ENCODE results near the gene ZNF592. TPM values are rescaled to one million over a fixed set of nuclear protein-coding genes. Genes with fewer than 3 reads are reported as not detected.
"Not testable (repeated sequence)": the region's sequence is repeated elsewhere in the genome, so short reads cannot be mapped to it uniquely, and the experiment has no call there.

Gene ZNF592
- total RNA-seq, 1 donor from 2014 or later, result 29.1 TPM

GRCh38 chr15:84840741-84841429 is 92.5 kb downstream of the ZNF592 start:
- H3K4me3 Mint-ChIP-seq (ENCODE audit: unreplicated experiment), result peak overlapping the region; percentile 65
- no peaks in the 10 kb centered on the region for H3K9me3 Mint-ChIP-seq (ENCODE audit: unreplicated experiment)
- no peak for DNase-seq (ENCODE audit: low spot score)
- peaks cover 16% of the 10 kb centered on the region for H3K4me1 Mint-ChIP-seq (ENCODE audit: unreplicated experiment)
- peaks cover 4% of the 10 kb centered on the region for H3K27me3 Mint-ChIP-seq (ENCODE audit: unreplicated experiment)
- H3K36me3 Mint-ChIP-seq (ENCODE audit: low read depth, unreplicated experiment), result peaks cover 31% of the 10 kb centered on the region
- H3K27ac Mint-ChIP-seq (ENCODE audit: unreplicated experiment), result peak overlapping the region; percentile 49
- no peak for TF ChIP-seq CTCF (IDR thresholded peaks at IDR 0.05; ENCODE audit: unreplicated experiment)

- Mint-ChIP-seq H3K9me3 (ENCODE audit: unreplicated experiment) (no peaks in the 10 kb centered on the region), H3K36me3 (ENCODE audit: low read depth, unreplicated experiment) (peaks cover 33% of the 10 kb centered on the region), H3K4me1 (ENCODE audit: unreplicated experiment) (peaks cover 14% of the 10 kb centered on the region), H3K27me3 (ENCODE audit: unreplicated experiment) (peaks cover 2% of the 10 kb centered on the region), H3K4me3 (ENCODE audit: unreplicated experiment) (no peak overlapping the region), H3K27ac (ENCODE audit: unreplicated experiment) (no peak overlapping the region)
- no peak for TF ChIP-seq CTCF (IDR thresholded peaks at IDR 0.05; ENCODE audit: unreplicated experiment)
- no peak for DNase-seq (ENCODE audit: low spot score)
Measured at GRCh38 chr15:84842781-84843180, 94.4 kb downstream of the ZNF592 start.

GRCh38 chr15:84844964-84845363 is 96.6 kb downstream of the ZNF592 start:
- H3K4me1 Mint-ChIP-seq (ENCODE audit: unreplicated experiment), result peaks cover 11% of the 10 kb centered on the region
- H3K27me3 Mint-ChIP-seq (ENCODE audit: unreplicated experiment), result no peaks in the 10 kb centered on the region
- H3K27ac Mint-ChIP-seq (ENCODE audit: unreplicated experiment), result no peak overlapping the region
- H3K4me3 Mint-ChIP-seq (ENCODE audit: unreplicated experiment), result no peak overlapping the region
- DNase-seq (ENCODE audit: low spot score), result no peak
- no peak for TF ChIP-seq CTCF (IDR thresholded peaks at IDR 0.05; ENCODE audit: unreplicated experiment)
- H3K9me3 Mint-ChIP-seq (ENCODE audit: unreplicated experiment), result no peaks in the 10 kb centered on the region
- peaks cover 29% of the 10 kb centered on the region for H3K36me3 Mint-ChIP-seq (ENCODE audit: low read depth, unreplicated experiment)

- peak; percentile 86 for TF ChIP-seq CTCF (IDR thresholded peaks at IDR 0.05; ENCODE audit: unreplicated experiment)
- DNase-seq (ENCODE audit: low spot score), result peak; percentile 68
- H3K27me3 Mint-ChIP-seq (ENCODE audit: unreplicated experiment); H3K27ac Mint-ChIP-seq (ENCODE audit: unreplicated experiment); H3K9me3 Mint-ChIP-seq (ENCODE audit: unreplicated experiment); H3K4me3 Mint-ChIP-seq (ENCODE audit: unreplicated experiment): not testable (repeated sequence)
- H3K4me1 Mint-ChIP-seq (ENCODE audit: unreplicated experiment), result peaks cover 11% of the 10 kb centered on the region
- H3K36me3 Mint-ChIP-seq (ENCODE audit: low read depth, unreplicated experiment), result peaks cover 29% of the 10 kb centered on the region
Measured at GRCh38 chr15:84845631-84846030, 97.2 kb downstream of the ZNF592 start.

GRCh38 chr15:84846269-84846668 is 97.9 kb downstream of the ZNF592 start:
- TF ChIP-seq CTCF (IDR thresholded peaks at IDR 0.05; ENCODE audit: unreplicated experiment), result no peak
- peaks cover 25% of the 10 kb centered on the region for H3K36me3 Mint-ChIP-seq (ENCODE audit: low read depth, unreplicated experiment)

More at GRCh38 chr15:84846269-84846668, 97.9 kb downstream of the ZNF592 start:
- H3K27ac Mint-ChIP-seq (ENCODE audit: unreplicated experiment), result no peak overlapping the region
- H3K4me1 Mint-ChIP-seq (ENCODE audit: unreplicated experiment), result peaks cover 7% of the 10 kb centered on the region
- peak overlapping the region; percentile 35 for H3K4me3 Mint-ChIP-seq (ENCODE audit: unreplicated experiment)
- H3K27me3 Mint-ChIP-seq (ENCODE audit: unreplicated experiment), result no peaks in the 10 kb centered on the region
- no peak for DNase-seq (ENCODE audit: low spot score)
- H3K9me3 Mint-ChIP-seq (ENCODE audit: unreplicated experiment), result no peaks in the 10 kb centered on the region

Measured in endothelial cell (in vitro differentiated cells).